ENCODE data around the gene WNT7A. TPM values are rescaled to one million over a fixed set of nuclear protein-coding genes. Genes with fewer than 3 reads are reported as not detected.

WNT7A gene
- total RNA-seq, 1 experiment from 2014 or later, result 0.34 TPM

GRCh38 chr3:13873818-13874217 is 6.1 kb downstream of the WNT7A start (continued):
- TF ChIP-seq REST (IDR thresholded peaks at IDR 0.05; ENCODE audit: low read depth) (no peak), ELF1 (IDR thresholded peaks at IDR 0.05; ENCODE audit: borderline replicate concordance, low read depth) (no peak), EZH2 (IDR thresholded peaks at IDR 0.05) (no peak), ZBTB33 (IDR thresholded peaks at IDR 0.05; ENCODE audit: extremely low read depth, insufficient replicate concordance, low read length) (no peak), SP1 (IDR thresholded peaks at IDR 0.05; ENCODE audit: low read depth) (no peak)

- RAD21 ChIA-PET (ENCODE audit: low non-redundant PET in 1 of 2, low total read pairs in 2 of 2, uncharacterized antibody in 2 of 2, unreplicated experiment in 2 of 2), result no interaction called here
- no peaks in the 10 kb centered on the region for H3K4me1 ChIP-seq (ENCODE audit: control insufficient read depth in 1 of 2, insufficient read depth in 2 of 2, low read length in 2 of 2)
- intact Hi-C loops (cut with micrococcal nuclease), result no loop called here
These were observed 7.4 kb downstream of the WNT7A start for GRCh38 chr3:13872451-13872850.

More at GRCh38 chr3:13872451-13872850, 7.4 kb downstream of the WNT7A start:
- Histone ChIP-seq H3K9ac (ENCODE audit: low read length) (no peak overlapping the region), H3K27me3 (ENCODE audit: insufficient read depth, low read length) (peaks cover 19% of the 10 kb centered on the region), H3K4me3 (replicated peaks in 1 of 2; ENCODE audit: low read depth in 1 of 2, low read length in 2 of 2) (no peak overlapping the region), H3K27ac (ENCODE audit: low read depth, low read length) (no peak overlapping the region), H3K9me3 (ENCODE audit: control insufficient read depth in 1 of 2, insufficient read depth in 1 of 2, low read depth in 1 of 2, low read length in 2 of 2) (no peaks in the 10 kb centered on the region; a peak in 1 of 4 replicates), H3K4me2 (ENCODE audit: low read length) (no peak overlapping the region), H3K79me2 (ENCODE audit: insufficient read depth, low read length) (no peaks in the 10 kb centered on the region), H3K9me2 (ENCODE audit: insufficient read depth) (no peaks in the 10 kb centered on the region), H2AFZ (ENCODE audit: low read depth, low read length, poor library complexity, severe bottlenecking) (no peak overlapping the region), H4K20me1 (ENCODE audit: insufficient read depth) (no peaks in the 10 kb centered on the region), H3K36me3 (ENCODE audit: control insufficient read depth in 1 of 2, insufficient read depth in 2 of 2, low read length in 2 of 2) (no peaks in the 10 kb centered on the region)
- ATAC-seq (no peak), DNase-seq (ENCODE audit: low read depth, low spot score) (no peak)
- no TSS peak for BruUV-seq (replicated peaks)
- CTCF ChIA-PET, result no interaction called here
- TF ChIP-seq SRF (IDR thresholded peaks at IDR 0.05; ENCODE audit: low read depth) (no peak), CEBPB (IDR thresholded peaks at IDR 0.05; ENCODE audit: low read depth) (no peak), YY1 (IDR thresholded peaks at IDR 0.05; ENCODE audit: extremely low read depth, insufficient replicate concordance, low read depth, low read length) (no peak), TCF7L2 (IDR thresholded peaks at IDR 0.05; ENCODE audit: borderline replicate concordance, extremely low read depth, insufficient read depth, insufficient read length) (no peak), FOSL1 (IDR thresholded peaks at IDR 0.05; ENCODE audit: low read depth) (no peak), EGR1 (IDR thresholded peaks at IDR 0.05; ENCODE audit: low read depth) (no peak), EZH2 (IDR thresholded peaks at IDR 0.05) (no peak), CBX3 (IDR thresholded peaks at IDR 0.05; ENCODE audit: low read depth) (no peak), ZFX (IDR thresholded peaks at IDR 0.05) (no peak)
- POLR2A ChIA-PET, result no interaction called here
